ENCODE measurements around the gene ATG16L1. TPM values are rescaled to one million over a fixed set of nuclear protein-coding genes. Genes with fewer than 3 reads are reported as not detected.

The ATG16L1 gene
- total and polyA plus RNA-seq, 9 of the 15 experiments (the other 6 are each of a cell fraction or from before 2014, with no cell fraction given): 6.4 to 21.3 (median 17.2) TPM

DNA sequence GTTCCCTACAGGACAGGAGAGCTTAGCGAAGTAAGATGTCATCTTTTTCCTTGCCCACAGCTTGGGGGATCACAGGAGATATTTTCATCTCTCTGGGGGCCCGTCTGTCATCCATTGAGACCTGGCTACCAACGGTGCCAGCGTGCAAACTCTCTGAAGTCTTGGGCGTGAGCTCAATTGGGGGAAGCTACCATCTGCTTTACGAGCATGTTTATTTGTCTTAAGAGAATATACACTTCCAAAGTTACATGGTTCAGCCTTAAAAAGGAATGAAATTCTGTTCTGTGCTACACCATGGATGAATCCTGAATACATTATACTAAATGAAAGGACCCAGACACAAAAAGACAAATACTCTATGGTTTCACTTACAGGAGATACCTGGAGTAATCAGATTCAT is 69.7 kb downstream of the ATG16L1 start:
- H3K79me2 ChIP-seq (ENCODE audit: control insufficient read depth, insufficient read depth, low read length): no peaks in the 10 kb centered on the region
- no peak for DNase-seq (ENCODE audit: extremely low read depth in 1 of 4, low spot score in 3 of 4)
- H3K9me3 ChIP-seq (replicated peaks; ENCODE audit: control insufficient read depth, insufficient read depth, low read depth, low read length): no peaks in the 10 kb centered on the region
- no peak overlapping the region for H3K27ac ChIP-seq (ENCODE audit: extremely low read depth, low read depth, low read length)
- in situ Hi-C loops (cut with MboI): no loop called here
- no peaks in the 10 kb centered on the region for H3K9me1 ChIP-seq (ENCODE audit: control insufficient read depth, insufficient read depth, low read length)
- WGBS (ENCODE audit: insufficient coverage, low coverage, missing lambda C conversion rate): 37% methylated on average over 4 of the region's 6 CpGs
- H3K4me3 ChIP-seq: no peak overlapping the region
- H2AFZ ChIP-seq (ENCODE audit: low read depth, low read length): no peak overlapping the region
- H3K27me3 ChIP-seq (ENCODE audit: control insufficient read depth in 2 of 2, insufficient read depth in 2 of 2, low read length in 2 of 2): peaks cover 0 to 30% of the 10 kb centered on the region in 2 experiments; a peak in 2 of 5 replicates
- no peak overlapping the region for H3K4me2 ChIP-seq (ENCODE audit: insufficient read depth, low read length)
- FAIRE-seq: no peak
- no peaks in the 10 kb centered on the region for H3K4me1 ChIP-seq (replicated peaks in 1 of 2; ENCODE audit: control insufficient read depth in 2 of 2, insufficient read depth in 2 of 2, low read length in 2 of 2)
- ChIA-PET CTCF (ENCODE audit: low intra/inter-chr PET ratio) (no interaction called here), POLR2A (interaction anchor here (1.0 kb wide), 1 partner anchor 12 kb away, joined by 3 read pairs; no protein-coding TSS in a partner anchor)
- no peak for TF ChIP-seq MYBL2 (IDR thresholded peaks at IDR 0.05; ENCODE audit: low read depth)
- no peak for TF ChIP-seq MYBL2 (CRISPR knock-in tag; IDR thresholded peaks at IDR 0.05; ENCODE audit: borderline replicate concordance)
- no peak for TF ChIP-seq MTF1 (CRISPR knock-in tag; IDR thresholded peaks at IDR 0.05; ENCODE audit: borderline replicate concordance)
- TF ChIP-seq NCOA4 (IDR thresholded peaks at IDR 0.05; ENCODE audit: partially characterized antibody): no peak
- TF ChIP-seq ZSCAN29 (IDR thresholded peaks at IDR 0.05): no peak
- no peak for TF ChIP-seq ZC3H4 (CRISPR knock-in tag; IDR thresholded peaks at IDR 0.05; ENCODE audit: borderline replicate concordance)
- no peak for TF ChIP-seq GABPA (tag; conservative IDR thresholded peaks at IDR 0.05; ENCODE audit: low read depth)
- TF ChIP-seq, protein P1, sequence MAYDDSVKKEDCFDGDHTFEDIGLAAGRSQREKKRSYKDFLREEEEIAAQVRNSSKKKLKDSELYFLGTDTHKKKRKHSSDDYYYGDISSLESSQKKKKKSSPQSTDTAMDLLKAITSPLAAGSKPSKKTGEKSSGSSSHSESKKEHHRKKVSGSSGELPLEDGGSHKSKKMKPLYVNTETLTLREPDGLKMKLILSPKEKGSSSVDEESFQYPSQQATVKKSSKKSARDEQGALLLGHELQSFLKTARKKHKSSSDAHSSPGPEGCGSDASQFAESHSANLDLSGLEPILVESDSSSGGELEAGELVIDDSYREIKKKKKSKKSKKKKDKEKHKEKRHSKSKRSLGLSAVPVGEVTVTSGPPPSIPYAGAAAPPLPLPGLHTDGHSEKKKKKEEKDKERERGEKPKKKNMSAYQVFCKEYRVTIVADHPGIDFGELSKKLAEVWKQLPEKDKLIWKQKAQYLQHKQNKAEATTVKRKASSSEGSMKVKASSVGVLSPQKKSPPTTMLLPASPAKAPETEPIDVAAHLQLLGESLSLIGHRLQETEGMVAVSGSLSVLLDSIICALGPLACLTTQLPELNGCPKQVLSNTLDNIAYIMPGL (CRISPR knock-in tag; IDR thresholded peaks at IDR 0.05): no peak
- TF ChIP-seq TCF7L2 (IDR thresholded peaks at IDR 0.05; ENCODE audit: low read depth, low read length): no peak
- no peak for TF ChIP-seq NCOA6 (IDR thresholded peaks at IDR 0.05)
- intact Hi-C loops (cut with micrococcal nuclease): no loop called here
- H3K9ac ChIP-seq (ENCODE audit: insufficient read depth in 1 of 2, low read depth in 2 of 2, low read length in 2 of 2): no peak overlapping the region
- BruUV-seq (replicated peaks): no TSS peak
- H3K36me3 ChIP-seq (ENCODE audit: control insufficient read depth, insufficient read depth, low read length): no peaks in the 10 kb centered on the region
- no peak for ATAC-seq
- H4K20me1 ChIP-seq (replicated peaks; ENCODE audit: control insufficient read depth, insufficient read depth, low read length): no peaks in the 10 kb centered on the region

Measured in K562 (cell line).